Measurements from ENCODE around the gene THAP5.

DNA sequence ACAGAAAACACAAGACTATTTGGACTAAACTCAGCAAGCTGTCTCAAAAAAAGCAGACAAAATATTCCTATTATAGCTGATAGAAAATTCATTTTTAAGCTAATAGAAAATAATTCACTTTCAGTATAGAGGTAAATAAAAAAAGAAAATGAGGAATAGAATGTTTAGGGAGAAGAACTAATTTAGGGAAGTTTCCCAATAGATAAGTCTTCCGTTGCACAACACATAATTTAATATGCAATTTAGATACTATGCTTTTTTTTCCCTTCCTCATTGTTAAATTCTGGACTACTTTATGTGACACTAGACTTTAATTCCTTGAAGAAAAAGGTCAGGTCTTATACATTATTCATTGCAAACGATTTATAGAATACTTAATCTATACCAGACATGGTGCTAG lies 53.9 kb downstream of the THAP5 start:
- TF ChIP-seq POLR2A (IDR thresholded peaks at IDR 0.05; ENCODE audit: low read length) (no peak), CHD2 (IDR thresholded peaks at IDR 0.05; ENCODE audit: low read length, partially characterized antibody) (no peak), RAD21 (conservative IDR thresholded peaks at IDR 0.05 in 1 of 2, IDR thresholded peaks at IDR 0.05 in 1 of 2) (no peak)
- TF ChIP-seq, protein P1, sequence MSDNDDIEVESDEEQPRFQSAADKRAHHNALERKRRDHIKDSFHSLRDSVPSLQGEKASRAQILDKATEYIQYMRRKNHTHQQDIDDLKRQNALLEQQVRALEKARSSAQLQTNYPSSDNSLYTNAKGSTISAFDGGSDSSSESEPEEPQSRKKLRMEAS (IDR thresholded peaks at IDR 0.05): no peak
- TF ChIP-seq, protein P2, sequence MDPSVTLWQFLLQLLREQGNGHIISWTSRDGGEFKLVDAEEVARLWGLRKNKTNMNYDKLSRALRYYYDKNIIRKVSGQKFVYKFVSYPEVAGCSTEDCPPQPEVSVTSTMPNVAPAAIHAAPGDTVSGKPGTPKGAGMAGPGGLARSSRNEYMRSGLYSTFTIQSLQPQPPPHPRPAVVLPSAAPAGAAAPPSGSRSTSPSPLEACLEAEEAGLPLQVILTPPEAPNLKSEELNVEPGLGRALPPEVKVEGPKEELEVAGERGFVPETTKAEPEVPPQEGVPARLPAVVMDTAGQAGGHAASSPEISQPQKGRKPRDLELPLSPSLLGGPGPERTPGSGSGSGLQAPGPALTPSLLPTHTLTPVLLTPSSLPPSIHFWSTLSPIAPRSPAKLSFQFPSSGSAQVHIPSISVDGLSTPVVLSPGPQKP (IDR thresholded peaks at IDR 0.05; ENCODE audit: low read depth, low read length): no peak
- TF ChIP-seq, protein P3, sequence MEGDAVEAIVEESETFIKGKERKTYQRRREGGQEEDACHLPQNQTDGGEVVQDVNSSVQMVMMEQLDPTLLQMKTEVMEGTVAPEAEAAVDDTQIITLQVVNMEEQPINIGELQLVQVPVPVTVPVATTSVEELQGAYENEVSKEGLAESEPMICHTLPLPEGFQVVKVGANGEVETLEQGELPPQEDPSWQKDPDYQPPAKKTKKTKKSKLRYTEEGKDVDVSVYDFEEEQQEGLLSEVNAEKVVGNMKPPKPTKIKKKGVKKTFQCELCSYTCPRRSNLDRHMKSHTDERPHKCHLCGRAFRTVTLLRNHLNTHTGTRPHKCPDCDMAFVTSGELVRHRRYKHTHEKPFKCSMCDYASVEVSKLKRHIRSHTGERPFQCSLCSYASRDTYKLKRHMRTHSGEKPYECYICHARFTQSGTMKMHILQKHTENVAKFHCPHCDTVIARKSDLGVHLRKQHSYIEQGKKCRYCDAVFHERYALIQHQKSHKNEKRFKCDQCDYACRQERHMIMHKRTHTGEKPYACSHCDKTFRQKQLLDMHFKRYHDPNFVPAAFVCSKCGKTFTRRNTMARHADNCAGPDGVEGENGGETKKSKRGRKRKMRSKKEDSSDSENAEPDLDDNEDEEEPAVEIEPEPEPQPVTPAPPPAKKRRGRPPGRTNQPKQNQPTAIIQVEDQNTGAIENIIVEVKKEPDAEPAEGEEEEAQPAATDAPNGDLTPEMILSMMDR (IDR thresholded peaks at IDR 0.05): no peak
- TF ChIP-seq, protein P4, sequence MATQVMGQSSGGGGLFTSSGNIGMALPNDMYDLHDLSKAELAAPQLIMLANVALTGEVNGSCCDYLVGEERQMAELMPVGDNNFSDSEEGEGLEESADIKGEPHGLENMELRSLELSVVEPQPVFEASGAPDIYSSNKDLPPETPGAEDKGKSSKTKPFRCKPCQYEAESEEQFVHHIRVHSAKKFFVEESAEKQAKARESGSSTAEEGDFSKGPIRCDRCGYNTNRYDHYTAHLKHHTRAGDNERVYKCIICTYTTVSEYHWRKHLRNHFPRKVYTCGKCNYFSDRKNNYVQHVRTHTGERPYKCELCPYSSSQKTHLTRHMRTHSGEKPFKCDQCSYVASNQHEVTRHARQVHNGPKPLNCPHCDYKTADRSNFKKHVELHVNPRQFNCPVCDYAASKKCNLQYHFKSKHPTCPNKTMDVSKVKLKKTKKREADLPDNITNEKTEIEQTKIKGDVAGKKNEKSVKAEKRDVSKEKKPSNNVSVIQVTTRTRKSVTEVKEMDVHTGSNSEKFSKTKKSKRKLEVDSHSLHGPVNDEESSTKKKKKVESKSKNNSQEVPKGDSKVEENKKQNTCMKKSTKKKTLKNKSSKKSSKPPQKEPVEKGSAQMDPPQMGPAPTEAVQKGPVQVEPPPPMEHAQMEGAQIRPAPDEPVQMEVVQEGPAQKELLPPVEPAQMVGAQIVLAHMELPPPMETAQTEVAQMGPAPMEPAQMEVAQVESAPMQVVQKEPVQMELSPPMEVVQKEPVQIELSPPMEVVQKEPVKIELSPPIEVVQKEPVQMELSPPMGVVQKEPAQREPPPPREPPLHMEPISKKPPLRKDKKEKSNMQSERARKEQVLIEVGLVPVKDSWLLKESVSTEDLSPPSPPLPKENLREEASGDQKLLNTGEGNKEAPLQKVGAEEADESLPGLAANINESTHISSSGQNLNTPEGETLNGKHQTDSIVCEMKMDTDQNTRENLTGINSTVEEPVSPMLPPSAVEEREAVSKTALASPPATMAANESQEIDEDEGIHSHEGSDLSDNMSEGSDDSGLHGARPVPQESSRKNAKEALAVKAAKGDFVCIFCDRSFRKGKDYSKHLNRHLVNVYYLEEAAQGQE (IDR thresholded peaks at IDR 0.05): no peak
